ENCODE results near the gene CABLES2.

GRCh38 chr20:62386383-62387218, 20.5 kb downstream of the CABLES2 start, which contains the start of gene RPS21:
- TF ChIP-seq POLR2A (IDR thresholded peaks at IDR 0.05; ENCODE audit: low read depth, low read length) (peak; percentile 95), TAF1 (IDR thresholded peaks at IDR 0.05; ENCODE audit: borderline replicate concordance, low read depth, low read length) (peak; percentile 93)

Measured in GM12892 (cell line).